Lower lobe of right lung (tissue), 2 donors: Measurements from ENCODE around the gene DCAF8L2. TPM values are rescaled to one million over a fixed set of nuclear protein-coding genes. Genes with fewer than 3 reads are reported as not detected.

Experiments
- ATAC-seq, 2 donors: fragments of 200-7000 bp; cut with Tn5 transposase; one replicate each; pipeline ENCODE4 v1.9.1; 2020 to 2022; ENCODE audit warnings: mild to moderate bottlenecking in 2 of 2, moderate library complexity in 2 of 2
- DNase-seq: peaks from one replicate; pipeline ENCODE4 v3.0.0-alpha.2; 2020
- H3K27ac ChIP-seq: fragments of 200-600 bp; one replicate; pipeline ENCODE4 v1.8.0; 2022
- H3K27me3 ChIP-seq: fragments of 200-600 bp; one replicate; pipeline ENCODE4 v1.8.0; 2022; ENCODE audit warnings: low read depth
- H3K36me3 ChIP-seq: fragments of 200-600 bp; one replicate; pipeline ENCODE4 v1.8.0; 2022; ENCODE audit warnings: mild to moderate bottlenecking
- H3K4me1 ChIP-seq: fragments of 200-600 bp; one replicate; pipeline ENCODE4 v1.8.0; 2022
- H3K4me3 ChIP-seq: fragments of 200-600 bp; one replicate; pipeline ENCODE4 v1.8.0; 2022; ENCODE audit warnings: mild to moderate bottlenecking
- H3K9me3 ChIP-seq: fragments of 200-600 bp; one replicate; pipeline ENCODE4 v1.8.0; 2022
- CTCF ChIP-seq: fragments of 200-600 bp; IDR thresholded peaks from one replicate; pipeline ENCODE4 v1.8.0; 2022; ENCODE audit warnings: antibody characterized with exemption, mild to moderate bottlenecking
- intact Hi-C: fragments of 100-400 bp; cut with DNase I; formaldehyde crosslinking; loops from one replicate; pipeline ENCODE4 v1.11.0; 2022
- total RNA-seq: library from RNA; stranded (reverse); fragmentation: NEBNext Ultra II Directional; extraction: Animal tissue kit (Norgen Biotek cat#: 25700); gene quantifications from one replicate; pipeline ENCODE4 v1.2.1, GENCODE V29; 2021
- donor health status: DM: no; HTN: yes; CAD: no; lungs with severe emphysema.

Gene DCAF8L2
- total RNA-seq, 1 donor from 2014 or later: not detected

GRCh38 chrX:27599928-27600327, 9.8 kb downstream of the DCAF8L2 start:
- Histone ChIP-seq H3K36me3 (no peaks in the 10 kb centered on the region), H3K9me3 (no peaks in the 10 kb centered on the region), H3K27me3 (no peaks in the 10 kb centered on the region), H3K4me3 (no peak overlapping the region), H3K4me1 (no peaks in the 10 kb centered on the region), H3K27ac (no peak overlapping the region)
- DNase-seq (no peak), ATAC-seq (no peak)
- intact Hi-C loops: no loop called here
- TF ChIP-seq CTCF: no peak

GRCh38 chrX:27600686-27601085, 10.5 kb downstream of the DCAF8L2 start:
- no peaks in the 10 kb centered on the region for H3K27me3 ChIP-seq
- ATAC-seq: no peak
- no peaks in the 10 kb centered on the region for H3K9me3 ChIP-seq
- no peak for DNase-seq
- H3K4me3 ChIP-seq: no peak overlapping the region
- intact Hi-C loops: no loop called here
- TF ChIP-seq CTCF: no peak
- no peaks in the 10 kb centered on the region for H3K4me1 ChIP-seq
- no peaks in the 10 kb centered on the region for H3K36me3 ChIP-seq
- no peak overlapping the region for H3K27ac ChIP-seq

- Histone ChIP-seq H3K9me3 (no peaks in the 10 kb centered on the region), H3K4me3 (no peak overlapping the region), H3K27ac (no peak overlapping the region), H3K36me3 (no peaks in the 10 kb centered on the region), H3K27me3 (no peaks in the 10 kb centered on the region), H3K4me1 (no peaks in the 10 kb centered on the region)
- no peak for DNase-seq
- no peak for ATAC-seq
- TF ChIP-seq CTCF: no peak
- intact Hi-C loops: no loop called here
These were observed 18.5 kb downstream of the DCAF8L2 start for GRCh38 chrX:27608671-27609070.

- no peaks in the 10 kb centered on the region for H3K27me3 ChIP-seq
- intact Hi-C loops: no loop called here
- DNase-seq: no peak
- TF ChIP-seq CTCF: no peak
- no peaks in the 10 kb centered on the region for H3K4me1 ChIP-seq
- H3K36me3 ChIP-seq: no peaks in the 10 kb centered on the region
- ATAC-seq: no peak
- H3K27ac ChIP-seq: no peak overlapping the region
- H3K4me3 ChIP-seq: no peak overlapping the region
- no peaks in the 10 kb centered on the region for H3K9me3 ChIP-seq
These were observed 29.3 kb downstream of the DCAF8L2 start for GRCh38 chrX:27619459-27619858.

GRCh38 chrX:27619975-27620374, 29.8 kb downstream of the DCAF8L2 start:
- Histone ChIP-seq H3K27me3 (no peaks in the 10 kb centered on the region), H3K9me3 (no peaks in the 10 kb centered on the region), H3K4me3 (no peak overlapping the region), H3K36me3 (no peaks in the 10 kb centered on the region), H3K4me1 (no peaks in the 10 kb centered on the region), H3K27ac (no peak overlapping the region)
- TF ChIP-seq CTCF: no peak
- ATAC-seq (no peak), DNase-seq (no peak)
- intact Hi-C loops: no loop called here

DNA sequence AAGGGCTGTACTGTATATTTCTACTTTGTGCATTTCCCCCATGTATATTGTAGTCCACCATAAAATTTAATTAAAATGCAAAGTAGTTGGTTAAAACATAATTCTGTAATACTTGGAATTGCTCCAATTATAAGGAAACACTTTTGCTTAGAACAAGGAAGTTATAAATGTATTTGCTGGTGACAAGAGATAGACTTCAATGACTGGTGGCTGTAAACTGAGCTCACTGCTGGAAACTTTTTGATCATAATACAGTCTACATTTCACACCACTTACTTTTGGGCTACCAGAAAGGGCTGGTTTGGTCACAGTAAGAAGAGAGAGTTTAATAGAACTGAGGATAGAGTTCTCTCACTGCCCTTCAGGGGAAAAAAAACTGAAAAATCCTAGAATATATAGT, 32.7 kb downstream of the DCAF8L2 start:
- Histone ChIP-seq H3K27ac (no peak overlapping the region), H3K4me1 (no peaks in the 10 kb centered on the region), H3K36me3 (no peaks in the 10 kb centered on the region), H3K4me3 (no peak overlapping the region), H3K27me3 (no peaks in the 10 kb centered on the region), H3K9me3 (no peaks in the 10 kb centered on the region)
- intact Hi-C loops: no loop called here
- no peak for TF ChIP-seq CTCF
- DNase-seq (no peak), ATAC-seq (no peak)
